Progenitor cell of endocrine pancreas (in vitro differentiated cells): ENCODE results near the gene IP6K3. TPM values are rescaled to one million over a fixed set of nuclear protein-coding genes. Genes with fewer than 3 reads are reported as not detected.

Experiments used
- DNase-seq: peaks from one replicate; pipeline ENCODE4 v3.0.0; 2021; ENCODE audit warnings: low spot score; ENCODE audit not compliant: unreplicated experiment
- H3K27ac Mint-ChIP-seq: 2 replicates; pipeline ENCODE4 v1.8.0; 2021; ENCODE audit warnings: mild to moderate bottlenecking, moderate library complexity, mixed read lengths
- H3K27me3 Mint-ChIP-seq: 2 replicates; pipeline ENCODE4 v1.8.0; 2021; ENCODE audit warnings: mixed read lengths
- H3K36me3 Mint-ChIP-seq: 2 replicates; pipeline ENCODE4 v1.8.0; 2022; ENCODE audit warnings: mixed read lengths; ENCODE audit not compliant: insufficient read depth
- H3K4me1 Mint-ChIP-seq: 2 replicates; pipeline ENCODE4 v1.8.0; 2021; ENCODE audit warnings: low read depth, mixed read lengths
- H3K4me3 Mint-ChIP-seq: 2 replicates; pipeline ENCODE4 v1.8.0; 2021; ENCODE audit warnings: low read depth, mild to moderate bottlenecking, moderate library complexity, mixed read lengths
- H3K9me3 Mint-ChIP-seq: 2 replicates; pipeline ENCODE4 v1.8.0; 2021; ENCODE audit warnings: low read depth, mixed read lengths
- CTCF ChIP-seq: fragments of 200-600 bp; sonication (generic); IDR thresholded peaks from one replicate; pipeline ENCODE4 v1.5.0; 2021; ENCODE audit warnings: antibody characterized with exemption, mild to moderate bottlenecking; ENCODE audit not compliant: unreplicated experiment
- total RNA-seq: library from RNA; stranded (reverse); gene quantifications from 2 replicates; pipeline ENCODE4 v1.2.1, GENCODE V29; 2021

Gene IP6K3
- total RNA-seq, 1 donor from 2014 or later = 0.14 TPM

GRCh38 chr6:33738153-33738552, 8.6 kb downstream of the IP6K3 start:
- Mint-ChIP-seq H3K4me3 (no peak overlapping the region), H3K4me1 (peaks cover 3% of the 10 kb centered on the region), H3K36me3 (no peaks in the 10 kb centered on the region), H3K9me3 (no peaks in the 10 kb centered on the region), H3K27ac (no peak overlapping the region), H3K27me3 (peaks cover 11% of the 10 kb centered on the region)
- DNase-seq = no peak
- no peak for TF ChIP-seq CTCF

GRCh38 chr6:33737267-33738026, 9.3 kb downstream of the IP6K3 start:
- H3K4me3 Mint-ChIP-seq = no peak overlapping the region
- no peaks in the 10 kb centered on the region for H3K36me3 Mint-ChIP-seq
- no peaks in the 10 kb centered on the region for H3K9me3 Mint-ChIP-seq
- peaks cover 5% of the 10 kb centered on the region for H3K27me3 Mint-ChIP-seq
- no peak overlapping the region for H3K27ac Mint-ChIP-seq
- no peak for DNase-seq
- TF ChIP-seq CTCF = no peak
- H3K4me1 Mint-ChIP-seq = peaks cover 3% of the 10 kb centered on the region

GRCh38 chr6:33735216-33735615, 11.5 kb downstream of the IP6K3 start:
- Mint-ChIP-seq H3K27me3 (peaks cover 7% of the 10 kb centered on the region), H3K9me3 (no peaks in the 10 kb centered on the region), H3K36me3 (no peaks in the 10 kb centered on the region), H3K4me1 (peaks cover 11% of the 10 kb centered on the region), H3K27ac (no peak overlapping the region), H3K4me3 (no peak overlapping the region)
- TF ChIP-seq CTCF = no peak
- no peak for DNase-seq

- H3K4me3 Mint-ChIP-seq = no peak overlapping the region
- DNase-seq = no peak
- no peak overlapping the region for H3K27ac Mint-ChIP-seq
- no peaks in the 10 kb centered on the region for H3K9me3 Mint-ChIP-seq
- peaks cover 15% of the 10 kb centered on the region for H3K27me3 Mint-ChIP-seq
- H3K4me1 Mint-ChIP-seq = peaks cover 13% of the 10 kb centered on the region
- TF ChIP-seq CTCF = no peak
- no peaks in the 10 kb centered on the region for H3K36me3 Mint-ChIP-seq
Measured at GRCh38 chr6:33733709-33734007, 13.0 kb downstream of the IP6K3 start.

GRCh38 chr6:33732817-33733708, 13.6 kb downstream of the IP6K3 start:
- H3K27ac Mint-ChIP-seq = no peak overlapping the region
- peaks cover 17% of the 10 kb centered on the region for H3K27me3 Mint-ChIP-seq
- H3K9me3 Mint-ChIP-seq = no peaks in the 10 kb centered on the region
- H3K36me3 Mint-ChIP-seq = no peaks in the 10 kb centered on the region
- H3K4me3 Mint-ChIP-seq = no peak overlapping the region
- TF ChIP-seq CTCF = no peak
- H3K4me1 Mint-ChIP-seq = peaks cover 13% of the 10 kb centered on the region
- DNase-seq = no peak
